DLD1 (cell line): ENCODE results near the gene HPS6.

Experiments
- in situ Hi-C: cut with HindIII; loops from 2 replicates; pipeline ENCODE4 v1.10.0; 2017; ENCODE audit warnings: low sequenced_read_pairs

Gene HPS6

GRCh38 chr10:102067091-102067916, 2.2 kb downstream of the HPS6 start:
- in situ Hi-C loops, result no loop called here

DNA sequence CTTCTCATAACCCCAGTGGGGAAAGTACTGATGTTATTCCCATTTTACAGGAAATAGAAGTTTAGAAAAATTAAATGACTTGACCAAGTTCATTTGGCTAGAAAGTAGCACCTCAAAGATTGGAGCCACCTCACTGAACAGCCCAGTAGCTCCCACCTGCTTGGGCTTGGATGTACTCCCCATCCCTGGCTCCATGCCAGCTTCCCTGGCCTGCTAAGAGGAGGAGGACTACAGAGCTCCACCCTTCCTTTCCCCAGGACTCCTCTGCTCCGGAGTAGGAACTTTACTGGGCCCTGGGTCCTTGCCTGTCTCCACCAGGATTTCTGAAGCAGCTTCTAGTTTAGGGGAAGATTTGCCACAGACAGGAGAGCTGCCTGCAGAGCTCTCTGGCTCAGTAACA, 3.1 kb downstream of the HPS6 start:
- in situ Hi-C loops, result no loop called here

GRCh38 chr10:102069071-102069470, 3.9 kb downstream of the HPS6 start:
- in situ Hi-C loops, result no loop called here

GRCh38 chr10:102072673-102073527, 7.8 kb downstream of the HPS6 start:
- in situ Hi-C loops, result no loop called here

GRCh38 chr10:102083541-102083940, 18.4 kb downstream of the HPS6 start:
- in situ Hi-C loops, result loop anchor here (10.0 kb wide), 1 partner anchor 89 kb away; no protein-coding TSS in a partner anchor

- in situ Hi-C loops, result loop anchor here (10.0 kb wide), 1 partner anchor 91 kb away; no protein-coding TSS in a partner anchor
These were observed 20.2 kb downstream of the HPS6 start for GRCh38 chr10:102085336-102085735.

GRCh38 chr10:102086196-102086595, 21.0 kb downstream of the HPS6 start:
- in situ Hi-C loops, result loop anchor here (10.0 kb wide), 1 partner anchor 91 kb away; no protein-coding TSS in a partner anchor

DNA sequence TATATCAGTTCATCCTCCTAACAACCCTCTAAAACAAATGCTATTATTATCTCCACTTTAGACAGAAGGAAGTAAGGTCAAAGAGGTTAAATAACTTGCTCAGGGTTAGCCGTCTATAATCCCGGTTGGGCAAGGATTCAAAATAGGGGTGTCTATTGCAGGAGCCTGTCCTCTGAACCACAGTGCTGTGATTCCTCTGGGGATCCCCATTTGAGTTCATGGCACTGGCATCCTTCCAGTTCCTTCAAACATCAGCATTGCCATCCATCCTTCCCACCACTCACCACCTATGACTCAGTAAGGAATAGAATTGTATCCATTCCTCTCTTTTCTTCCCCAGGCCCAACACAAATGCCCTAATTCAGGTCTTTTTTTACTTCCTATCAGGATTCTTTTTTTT, 25.6 kb downstream of the HPS6 start:
- in situ Hi-C loops, result no loop called here

- in situ Hi-C loops, result no loop called here
These were observed 31.3 kb downstream of the HPS6 start for GRCh38 chr10:102096449-102096848.

GRCh38 chr10:102101152-102101551, 36.0 kb downstream of the HPS6 start:
- in situ Hi-C loops, result no loop called here

DNA sequence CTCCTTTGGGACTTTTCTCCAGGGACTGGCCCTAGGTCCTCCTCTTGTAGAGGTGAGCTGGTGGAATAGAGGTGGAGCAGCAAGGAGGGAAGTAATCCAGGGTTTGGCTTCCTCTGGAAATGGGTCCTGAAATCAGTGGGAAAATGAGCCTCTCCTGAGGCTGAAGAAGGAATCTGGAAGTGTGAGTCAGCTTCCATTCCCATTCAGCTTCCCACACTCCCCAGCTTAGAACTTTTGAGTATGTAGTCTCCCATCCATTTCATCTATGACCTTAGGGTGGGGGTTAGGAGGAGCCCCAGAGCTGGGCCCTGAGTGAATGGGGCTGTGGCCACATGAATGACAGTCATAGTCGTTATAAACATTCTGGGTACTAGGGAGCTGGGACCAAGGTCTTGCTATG, 37.3 kb downstream of the HPS6 start:
- in situ Hi-C loops, result no loop called here

GRCh38 chr10:102106998-102107397, 41.8 kb downstream of the HPS6 start:
- in situ Hi-C loops, result no loop called here

DNA sequence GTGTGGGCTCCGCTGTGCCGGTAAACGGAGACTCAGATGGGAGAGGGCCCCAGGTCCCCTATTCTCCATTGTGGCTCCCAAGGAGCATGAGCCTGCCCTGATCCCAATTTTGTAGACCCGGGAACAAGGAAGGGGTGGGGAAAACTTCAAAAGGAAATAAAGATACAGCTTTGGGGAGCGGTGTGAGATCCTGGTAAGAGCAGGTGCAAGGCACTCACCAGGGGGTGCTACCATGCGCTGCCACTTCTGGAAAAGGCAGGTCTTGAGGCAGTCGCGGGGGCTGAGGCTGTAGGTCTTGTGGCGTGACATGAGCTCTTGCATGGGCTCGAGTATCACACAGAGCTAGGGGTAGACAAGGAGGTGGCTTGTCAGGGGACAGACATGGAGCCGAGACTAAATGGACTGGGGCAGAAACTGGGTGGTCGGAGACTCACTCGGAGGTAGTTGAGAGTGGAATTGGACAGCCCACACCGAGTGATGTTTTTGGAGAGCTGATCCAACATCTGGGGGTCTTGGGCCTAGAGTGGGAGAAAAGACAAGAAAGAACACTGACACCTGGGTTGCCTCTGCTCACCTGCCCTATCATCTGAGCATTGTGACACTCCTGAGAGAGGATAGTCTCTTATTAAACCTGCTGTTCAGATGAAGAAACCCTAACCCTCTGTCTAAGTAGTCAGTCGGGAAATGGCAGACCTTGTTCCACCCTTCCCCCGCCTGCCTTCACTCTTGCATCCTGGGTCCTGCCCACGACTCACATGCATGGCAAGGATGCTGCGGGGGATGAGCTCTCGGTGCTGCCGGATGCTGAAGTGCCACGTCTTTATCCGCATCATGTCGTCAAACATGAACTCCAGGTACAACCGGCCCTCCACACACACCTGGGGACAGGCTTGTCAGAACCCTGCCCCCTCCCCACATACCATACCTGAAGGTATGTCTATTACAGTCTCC, 44.3 kb downstream of the HPS6 start:
- in situ Hi-C loops, result no loop called here

GRCh38 chr10:102111276-102111675, 46.1 kb downstream of the HPS6 start:
- in situ Hi-C loops, result no loop called here

- in situ Hi-C loops, result no loop called here
These were observed 47.2 kb downstream of the HPS6 start for GRCh38 chr10:102112210-102112817.

- in situ Hi-C loops, result no loop called here
These were observed 48.3 kb downstream of the HPS6 start for GRCh38 chr10:102113261-102113955.

GRCh38 chr10:102113956-102114857, 49.1 kb downstream of the HPS6 start:
- in situ Hi-C loops, result no loop called here

- in situ Hi-C loops, result no loop called here
These were observed 49.9 kb downstream of the HPS6 start for GRCh38 chr10:102114861-102115618.
